ENCODE data around the gene CAB39L. TPM values are rescaled to one million over a fixed set of nuclear protein-coding genes. Genes with fewer than 3 reads are reported as not detected.
A peak's percentile ranks its signal among the peaks of the same experiment; 100 is the strongest.

CAB39L gene
- total and polyA plus RNA-seq, 2 donors from 2014 or later, result 11.0 to 16.0 TPM

GRCh38 chr13:49435992-49436391 is 7.9 kb downstream of the CAB39L start:
- H3K9me3 ChIP-seq (ENCODE audit: control insufficient read depth in 2 of 3, insufficient read depth in 1 of 3, low read length in 3 of 3), result no peaks in the 10 kb centered on the region
- DNase-seq (no peak), FAIRE-seq (no peak)
- H3K27me3 ChIP-seq (ENCODE audit: control insufficient read depth, insufficient read depth, low read length), result no peaks in the 10 kb centered on the region
- TF ChIP-seq, protein P1, sequence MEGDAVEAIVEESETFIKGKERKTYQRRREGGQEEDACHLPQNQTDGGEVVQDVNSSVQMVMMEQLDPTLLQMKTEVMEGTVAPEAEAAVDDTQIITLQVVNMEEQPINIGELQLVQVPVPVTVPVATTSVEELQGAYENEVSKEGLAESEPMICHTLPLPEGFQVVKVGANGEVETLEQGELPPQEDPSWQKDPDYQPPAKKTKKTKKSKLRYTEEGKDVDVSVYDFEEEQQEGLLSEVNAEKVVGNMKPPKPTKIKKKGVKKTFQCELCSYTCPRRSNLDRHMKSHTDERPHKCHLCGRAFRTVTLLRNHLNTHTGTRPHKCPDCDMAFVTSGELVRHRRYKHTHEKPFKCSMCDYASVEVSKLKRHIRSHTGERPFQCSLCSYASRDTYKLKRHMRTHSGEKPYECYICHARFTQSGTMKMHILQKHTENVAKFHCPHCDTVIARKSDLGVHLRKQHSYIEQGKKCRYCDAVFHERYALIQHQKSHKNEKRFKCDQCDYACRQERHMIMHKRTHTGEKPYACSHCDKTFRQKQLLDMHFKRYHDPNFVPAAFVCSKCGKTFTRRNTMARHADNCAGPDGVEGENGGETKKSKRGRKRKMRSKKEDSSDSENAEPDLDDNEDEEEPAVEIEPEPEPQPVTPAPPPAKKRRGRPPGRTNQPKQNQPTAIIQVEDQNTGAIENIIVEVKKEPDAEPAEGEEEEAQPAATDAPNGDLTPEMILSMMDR (IDR thresholded peaks at IDR 0.05; ENCODE audit: borderline replicate concordance, extremely low read depth, insufficient read depth), result no peak
- no peak overlapping the region for H3K27ac ChIP-seq (ENCODE audit: low read depth in 2 of 2, low read length in 2 of 2)
- no peaks in the 10 kb centered on the region for H3K36me3 ChIP-seq (ENCODE audit: control insufficient read depth in 2 of 3, insufficient read depth in 3 of 3, low read length in 3 of 3)
- no peaks in the 10 kb centered on the region for H3K4me1 ChIP-seq (ENCODE audit: control insufficient read depth in 2 of 3, insufficient read depth in 2 of 3, low read depth in 1 of 3, low read length in 3 of 3)
- intact Hi-C loops (cut with DNase I), result loop anchor here (5.0 kb wide), 1 partner anchor 134 kb away; no protein-coding TSS in a partner anchor
- H3K4me3 ChIP-seq (ENCODE audit: low read length in 3 of 3), result no peak overlapping the region
- no peak overlapping the region for H3K9ac ChIP-seq (ENCODE audit: low read length in 3 of 3)

DNA sequence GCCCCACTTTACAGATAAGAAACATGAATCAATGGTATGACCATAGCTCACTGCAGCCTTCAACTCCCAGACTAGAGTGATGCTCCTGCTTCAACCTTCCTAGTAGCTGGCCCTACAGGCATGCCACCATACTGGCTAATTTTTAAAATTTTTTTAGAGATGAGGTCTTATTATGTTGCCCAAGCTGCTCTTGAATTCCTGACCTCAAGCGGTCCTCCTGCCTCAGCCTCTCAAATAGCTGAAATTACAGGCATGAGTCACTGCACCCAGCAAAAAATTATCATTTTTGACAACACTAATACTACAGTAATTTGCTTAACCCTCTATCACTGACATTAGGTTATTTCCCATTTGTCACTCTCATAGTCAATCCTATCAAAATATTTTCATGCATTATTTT is 14.7 kb downstream of the CAB39L start:
- Histone ChIP-seq H3K36me3 (ENCODE audit: control insufficient read depth in 2 of 3, insufficient read depth in 3 of 3, low read length in 3 of 3) (no peaks in the 10 kb centered on the region), H3K27ac (ENCODE audit: low read depth in 2 of 2, low read length in 2 of 2) (no peak overlapping the region), H3K9ac (ENCODE audit: low read length in 3 of 3) (no peak overlapping the region), H3K4me1 (ENCODE audit: control insufficient read depth in 2 of 3, insufficient read depth in 2 of 3, low read depth in 1 of 3, low read length in 3 of 3) (no peaks in the 10 kb centered on the region), H3K4me3 (ENCODE audit: low read length in 3 of 3) (no peak overlapping the region), H3K27me3 (ENCODE audit: control insufficient read depth, insufficient read depth, low read length) (no peaks in the 10 kb centered on the region), H3K9me3 (ENCODE audit: control insufficient read depth in 2 of 3, insufficient read depth in 1 of 3, low read length in 3 of 3) (no peaks in the 10 kb centered on the region)
- DNase-seq, result no peak
- TF ChIP-seq, protein P1 (IDR thresholded peaks at IDR 0.05; ENCODE audit: borderline replicate concordance, extremely low read depth, insufficient read depth), result no peak
- no peak for FAIRE-seq
- intact Hi-C loops (cut with DNase I), result no loop called here

DNA sequence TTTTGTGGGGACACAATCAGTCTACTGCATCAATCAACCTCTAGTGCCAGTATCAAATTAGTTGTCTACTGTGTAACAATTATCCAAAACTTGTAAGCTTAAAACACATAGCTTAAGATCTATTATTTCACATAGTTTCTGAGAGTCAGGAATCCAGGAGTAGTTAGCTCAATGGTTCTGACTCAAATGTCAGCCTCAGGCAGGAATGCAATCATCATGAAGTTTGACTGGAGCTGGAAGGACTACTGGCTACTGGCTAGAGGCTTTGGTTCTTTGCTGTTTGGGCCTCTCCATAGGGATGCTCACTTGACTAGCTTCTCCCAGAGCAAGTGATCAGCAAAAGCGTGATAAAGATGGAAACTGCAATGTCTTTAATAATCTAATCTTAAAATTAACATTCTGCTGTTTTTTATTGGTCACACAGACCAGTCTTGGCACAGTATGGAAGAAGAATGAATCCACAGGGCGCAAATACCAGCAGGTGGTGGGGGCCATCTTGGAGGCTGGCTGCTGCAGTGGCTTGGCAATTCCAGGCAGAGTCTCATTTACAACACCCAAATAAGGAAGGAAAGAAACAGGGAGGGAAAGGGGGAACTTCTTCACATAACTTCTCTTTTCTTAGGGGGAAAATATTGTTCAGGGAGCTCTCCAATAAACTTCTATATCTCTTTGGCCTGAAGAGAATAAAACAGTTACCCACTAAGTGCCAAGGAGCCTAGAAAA is 15.7 kb downstream of the CAB39L start:
- DNase-seq, result peak in 2 of 5 donors; percentile 30 to 50

More for the DNA sequence above, 15.7 kb downstream of the CAB39L start:
- no peaks in the 10 kb centered on the region for H3K27me3 ChIP-seq (ENCODE audit: control insufficient read depth, insufficient read depth, low read length)
- H3K9me3 ChIP-seq (ENCODE audit: control insufficient read depth in 2 of 3, insufficient read depth in 1 of 3, low read length in 3 of 3), result no peaks in the 10 kb centered on the region
- no peak overlapping the region for H3K27ac ChIP-seq (ENCODE audit: low read depth in 2 of 2, low read length in 2 of 2)
- no peak overlapping the region for H3K9ac ChIP-seq (ENCODE audit: low read length in 3 of 3)
- intact Hi-C loops (cut with DNase I), result no loop called here
- H3K36me3 ChIP-seq (ENCODE audit: control insufficient read depth in 2 of 3, insufficient read depth in 3 of 3, low read length in 3 of 3), result no peaks in the 10 kb centered on the region
- no peak overlapping the region for H3K4me3 ChIP-seq (ENCODE audit: low read length in 3 of 3)
- FAIRE-seq, result no peak
- no peaks in the 10 kb centered on the region for H3K4me1 ChIP-seq (ENCODE audit: control insufficient read depth in 2 of 3, insufficient read depth in 2 of 3, low read depth in 1 of 3, low read length in 3 of 3)
- TF ChIP-seq, protein P1 (IDR thresholded peaks at IDR 0.05; ENCODE audit: borderline replicate concordance, extremely low read depth, insufficient read depth), result no peak
